ENCODE data around the gene AJM1.
A peak's percentile ranks its signal among the peaks of the same experiment; 100 is the strongest.

AJM1 gene

DNA sequence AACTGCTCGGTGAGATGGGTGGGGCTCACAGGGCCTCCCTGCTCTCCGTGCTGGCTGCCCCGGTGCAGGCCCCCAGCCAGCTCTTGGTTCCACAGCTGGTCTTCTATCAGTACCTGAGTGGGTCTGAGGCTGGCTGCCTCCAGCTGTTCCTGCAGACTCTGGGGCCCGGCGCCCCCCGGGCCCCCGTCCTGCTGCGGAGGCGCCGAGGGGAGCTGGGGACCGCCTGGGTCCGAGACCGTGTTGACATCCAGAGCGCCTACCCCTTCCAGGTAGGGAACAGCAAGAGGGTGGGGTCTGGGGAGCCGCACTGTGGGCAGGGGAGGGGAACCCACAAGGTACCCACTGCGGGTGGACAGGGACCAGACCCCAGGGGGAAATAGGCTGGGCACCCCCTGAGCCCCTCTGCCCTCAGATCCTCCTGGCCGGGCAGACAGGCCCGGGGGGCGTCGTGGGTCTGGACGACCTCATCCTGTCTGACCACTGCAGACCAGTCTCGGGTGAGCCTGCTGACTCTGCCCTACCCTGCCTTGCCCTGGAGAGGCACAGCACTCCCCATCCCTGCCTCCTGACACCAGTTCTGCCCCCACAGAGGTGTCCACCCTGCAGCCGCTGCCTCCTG lies 12.7 kb downstream of the AJM1 start:
- Histone ChIP-seq H3K36me3 (ENCODE audit: control insufficient read depth in 1 of 2, insufficient read depth in 2 of 2, low read depth in 1 of 2, low read length in 2 of 2) (peaks cover 0 to 80% of the 10 kb centered on the region in 2 experiments), H3K79me1 (replicated peaks; ENCODE audit: low read length, poor library complexity, severe bottlenecking) (peaks cover 28% of the 10 kb centered on the region), H3K18ac (ENCODE audit: low read depth in 1 of 2, low read length in 2 of 2) (no peak overlapping the region), H4K91ac (ENCODE audit: low read length) (no peak overlapping the region), H3K23ac (ENCODE audit: low read length in 2 of 2) (no peak overlapping the region), H2BK12ac (ENCODE audit: low read length in 2 of 2) (no peak overlapping the region), H2BK15ac (ENCODE audit: low read depth, poor library complexity, severe bottlenecking) (no peak overlapping the region), H3K4ac (ENCODE audit: low read depth in 1 of 2, low read length in 2 of 2) (no peak overlapping the region), H3K27ac (ENCODE audit: low read length, poor library complexity, severe bottlenecking) (no peak overlapping the region), H3K4me1 (ENCODE audit: control insufficient read depth, insufficient read depth, low read depth, low read length) (peaks cover 75% of the 10 kb centered on the region), H3K9ac (ENCODE audit: low read length) (no peak overlapping the region), H3K4me3 (ENCODE audit: insufficient read depth in 1 of 2, low read depth in 1 of 2, low read length in 2 of 2) (no peak overlapping the region), H3K9me3 (ENCODE audit: control insufficient read depth, low read length) (no peaks in the 10 kb centered on the region), H2BK5ac (ENCODE audit: low read depth, low read length, poor library complexity, severe bottlenecking) (no peak overlapping the region), H2AFZ (ENCODE audit: low read depth, low read length) (no peak overlapping the region), H3K4me2 (ENCODE audit: low read length, poor library complexity, severe bottlenecking) (no peak overlapping the region), H2AK5ac (ENCODE audit: low read length, severe bottlenecking) (no peak overlapping the region), H2BK120ac (ENCODE audit: low read depth, low read length) (no peak overlapping the region), H4K8ac (ENCODE audit: low read length) (no peak overlapping the region), H3K27me3 (ENCODE audit: control insufficient read depth in 1 of 2, insufficient read depth in 1 of 2, low read length in 2 of 2) (no peaks in the 10 kb centered on the region), H3K14ac (ENCODE audit: low read length in 2 of 2) (no peak overlapping the region)
- 88% methylated on average over 23 of the region's 23 CpGs for WGBS
- DNase-seq = no peak

DNA sequence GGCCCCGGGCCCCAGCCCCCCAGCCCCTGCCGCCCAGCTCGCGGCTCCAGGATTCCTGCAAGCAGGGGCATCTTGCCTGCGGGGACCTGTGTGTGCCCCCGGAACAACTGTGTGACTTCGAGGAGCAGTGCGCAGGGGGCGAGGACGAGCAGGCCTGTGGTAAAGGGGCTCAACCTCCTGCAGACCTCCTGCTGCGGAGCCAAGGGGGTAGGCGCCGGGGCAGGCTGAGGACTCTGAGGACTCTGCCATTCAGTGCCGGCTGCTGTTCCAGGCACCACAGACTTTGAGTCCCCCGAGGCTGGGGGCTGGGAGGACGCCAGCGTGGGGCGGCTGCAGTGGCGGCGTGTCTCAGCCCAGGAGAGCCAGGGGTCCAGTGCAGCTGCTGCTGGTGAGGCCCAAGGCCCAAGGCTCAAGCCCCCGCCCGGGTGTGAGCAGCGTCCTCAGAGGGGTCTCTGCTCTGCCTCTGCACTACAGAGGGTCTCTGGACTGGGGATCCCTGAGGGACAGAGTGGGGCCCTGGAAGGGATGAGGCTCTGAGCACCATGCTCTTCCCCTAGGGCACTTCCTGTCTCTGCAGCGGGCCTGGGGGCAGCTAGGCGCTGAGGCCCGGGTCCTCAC lies 13.3 kb downstream of the AJM1 start:
- 92% methylated on average over 26 of the region's 26 CpGs for WGBS
- Histone ChIP-seq H3K9ac (ENCODE audit: low read length) (no peak overlapping the region), H4K8ac (ENCODE audit: low read length) (no peak overlapping the region), H3K36me3 (ENCODE audit: control insufficient read depth in 1 of 2, insufficient read depth in 2 of 2, low read depth in 1 of 2, low read length in 2 of 2) (peaks cover 3 to 80% of the 10 kb centered on the region in 2 experiments), H3K79me1 (replicated peaks; ENCODE audit: low read length, poor library complexity, severe bottlenecking) (peaks cover 25% of the 10 kb centered on the region), H3K14ac (ENCODE audit: low read length in 2 of 2) (no peak overlapping the region), H2AK5ac (ENCODE audit: low read length, severe bottlenecking) (no peak overlapping the region), H3K4ac (ENCODE audit: low read depth in 1 of 2, low read length in 2 of 2) (no peak overlapping the region), H4K91ac (ENCODE audit: low read length) (no peak overlapping the region), H3K4me3 (ENCODE audit: insufficient read depth in 1 of 2, low read depth in 1 of 2, low read length in 2 of 2) (no peak overlapping the region), H3K27ac (ENCODE audit: low read length, poor library complexity, severe bottlenecking) (no peak overlapping the region), H2BK15ac (ENCODE audit: low read depth, poor library complexity, severe bottlenecking) (no peak overlapping the region), H2BK12ac (ENCODE audit: low read length in 2 of 2) (no peak overlapping the region), H3K9me3 (ENCODE audit: control insufficient read depth, low read length) (no peaks in the 10 kb centered on the region), H2BK120ac (ENCODE audit: low read depth, low read length) (no peak overlapping the region), H3K27me3 (ENCODE audit: control insufficient read depth in 1 of 2, insufficient read depth in 1 of 2, low read length in 2 of 2) (no peaks in the 10 kb centered on the region), H3K4me1 (ENCODE audit: control insufficient read depth, insufficient read depth, low read depth, low read length) (peaks cover 69% of the 10 kb centered on the region), H2BK5ac (ENCODE audit: low read depth, low read length, poor library complexity, severe bottlenecking) (no peak overlapping the region), H3K4me2 (ENCODE audit: low read length, poor library complexity, severe bottlenecking) (no peak overlapping the region), H2AFZ (ENCODE audit: low read depth, low read length) (no peak overlapping the region), H3K23ac (ENCODE audit: low read length in 2 of 2) (no peak overlapping the region), H3K18ac (ENCODE audit: low read depth in 1 of 2, low read length in 2 of 2) (no peak overlapping the region)
- DNase-seq = no peak

DNA sequence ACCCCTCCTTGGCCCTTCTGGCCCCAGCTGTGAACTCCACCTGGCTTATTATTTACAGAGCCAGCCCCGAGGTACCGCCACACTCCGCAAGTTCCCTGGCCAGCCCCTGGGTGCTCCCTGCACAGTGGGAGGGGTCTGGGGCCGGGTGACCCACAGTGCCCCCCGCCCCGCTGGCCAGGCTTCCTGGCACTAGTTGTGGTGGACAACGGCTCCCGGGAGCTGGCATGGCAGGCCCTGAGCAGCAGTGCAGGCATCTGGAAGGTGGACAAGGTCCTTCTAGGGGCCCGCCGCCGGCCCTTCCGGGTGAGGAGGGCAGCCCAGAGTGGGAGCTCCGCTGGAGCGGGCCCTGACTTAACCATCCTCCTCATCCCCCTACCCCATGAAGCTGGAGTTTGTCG lies 13.8 kb downstream of the AJM1 start:
- H2BK15ac ChIP-seq (ENCODE audit: low read depth, poor library complexity, severe bottlenecking) = no peak overlapping the region
- no peak overlapping the region for H4K91ac ChIP-seq (ENCODE audit: low read length)
- no peak overlapping the region for H3K14ac ChIP-seq (ENCODE audit: low read length in 2 of 2)
- H3K23ac ChIP-seq (ENCODE audit: low read length in 2 of 2) = no peak overlapping the region
- peak overlapping the region; percentile 33 for H2AK5ac ChIP-seq (ENCODE audit: low read length, severe bottlenecking)
- H4K8ac ChIP-seq (ENCODE audit: low read length) = no peak overlapping the region
- peaks cover 8 to 80% of the 10 kb centered on the region in 2 experiments for H3K36me3 ChIP-seq (ENCODE audit: control insufficient read depth in 1 of 2, insufficient read depth in 2 of 2, low read depth in 1 of 2, low read length in 2 of 2)
- H3K9me3 ChIP-seq (ENCODE audit: control insufficient read depth, low read length) = no peaks in the 10 kb centered on the region
- H3K27me3 ChIP-seq (ENCODE audit: control insufficient read depth in 1 of 2, insufficient read depth in 1 of 2, low read length in 2 of 2) = no peaks in the 10 kb centered on the region
- H3K18ac ChIP-seq (ENCODE audit: low read depth in 1 of 2, low read length in 2 of 2) = no peak overlapping the region
- no peak for DNase-seq
- H3K27ac ChIP-seq (ENCODE audit: low read length, poor library complexity, severe bottlenecking) = no peak overlapping the region
- no peak overlapping the region for H2BK12ac ChIP-seq (ENCODE audit: low read length in 2 of 2)
- H3K4me2 ChIP-seq (ENCODE audit: low read length, poor library complexity, severe bottlenecking) = no peak overlapping the region
- H3K4me3 ChIP-seq (ENCODE audit: insufficient read depth in 1 of 2, low read depth in 1 of 2, low read length in 2 of 2) = no peak overlapping the region
- no peak overlapping the region for H2BK5ac ChIP-seq (ENCODE audit: low read depth, low read length, poor library complexity, severe bottlenecking)
- 93% methylated on average over 15 of the region's 15 CpGs for WGBS
- no peak overlapping the region for H3K4ac ChIP-seq (ENCODE audit: low read depth in 1 of 2, low read length in 2 of 2)
- H2AFZ ChIP-seq (ENCODE audit: low read depth, low read length) = no peak overlapping the region
- peaks cover 22% of the 10 kb centered on the region for H3K79me1 ChIP-seq (replicated peaks; ENCODE audit: low read length, poor library complexity, severe bottlenecking)
- no peak overlapping the region for H3K9ac ChIP-seq (ENCODE audit: low read length)
- H3K4me1 ChIP-seq (ENCODE audit: control insufficient read depth, insufficient read depth, low read depth, low read length) = peaks cover 65% of the 10 kb centered on the region
- no peak overlapping the region for H2BK120ac ChIP-seq (ENCODE audit: low read depth, low read length)

DNA sequence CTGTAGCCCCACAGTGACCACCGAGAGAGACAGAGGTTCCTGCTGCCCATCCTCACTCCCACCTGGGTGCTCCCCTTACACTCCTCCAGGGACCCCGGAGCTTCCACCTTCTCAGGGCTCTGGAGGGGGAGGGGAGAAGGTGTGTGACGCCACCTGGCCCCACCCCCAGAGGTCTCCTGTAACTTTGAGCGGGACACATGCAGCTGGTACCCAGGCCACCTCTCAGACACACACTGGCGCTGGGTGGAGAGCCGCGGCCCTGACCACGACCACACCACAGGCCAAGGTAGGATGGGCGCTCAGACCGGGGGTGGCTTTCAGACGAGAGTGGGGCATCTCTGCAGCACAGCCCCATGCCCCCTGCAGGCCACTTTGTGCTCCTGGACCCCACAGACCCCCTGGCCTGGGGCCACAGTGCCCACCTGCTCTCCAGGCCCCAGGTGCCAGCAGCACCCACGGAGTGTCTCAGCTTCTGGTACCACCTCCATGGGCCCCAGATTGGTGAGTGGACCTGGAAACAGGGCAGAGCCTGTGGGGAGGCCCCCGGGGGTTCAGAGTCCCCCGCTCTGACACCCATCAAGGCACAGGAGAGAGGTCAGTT lies 14.4 kb downstream of the AJM1 start:
- Histone ChIP-seq H3K9me3 (ENCODE audit: control insufficient read depth, low read length) (no peaks in the 10 kb centered on the region), H2BK12ac (ENCODE audit: low read length in 2 of 2) (no peak overlapping the region), H3K23ac (ENCODE audit: low read length in 2 of 2) (no peak overlapping the region), H2BK120ac (ENCODE audit: low read depth, low read length) (no peak overlapping the region), H2AK5ac (ENCODE audit: low read length, severe bottlenecking) (peak overlapping the region; percentile 33), H3K4me3 (ENCODE audit: insufficient read depth in 1 of 2, low read depth in 1 of 2, low read length in 2 of 2) (no peak overlapping the region), H3K27me3 (ENCODE audit: control insufficient read depth in 1 of 2, insufficient read depth in 1 of 2, low read length in 2 of 2) (no peaks in the 10 kb centered on the region), H3K4me2 (ENCODE audit: low read length, poor library complexity, severe bottlenecking) (no peak overlapping the region), H3K18ac (ENCODE audit: low read depth in 1 of 2, low read length in 2 of 2) (no peak overlapping the region), H3K9ac (ENCODE audit: low read length) (no peak overlapping the region), H2BK5ac (ENCODE audit: low read depth, low read length, poor library complexity, severe bottlenecking) (no peak overlapping the region), H2BK15ac (ENCODE audit: low read depth, poor library complexity, severe bottlenecking) (no peak overlapping the region), H3K79me1 (replicated peaks; ENCODE audit: low read length, poor library complexity, severe bottlenecking) (peaks cover 20% of the 10 kb centered on the region), H4K91ac (ENCODE audit: low read length) (no peak overlapping the region), H3K27ac (ENCODE audit: low read length, poor library complexity, severe bottlenecking) (no peak overlapping the region), H3K4me1 (ENCODE audit: control insufficient read depth, insufficient read depth, low read depth, low read length) (peaks cover 59% of the 10 kb centered on the region), H2AFZ (ENCODE audit: low read depth, low read length) (no peak overlapping the region), H3K4ac (ENCODE audit: low read depth in 1 of 2, low read length in 2 of 2) (no peak overlapping the region), H3K14ac (ENCODE audit: low read length in 2 of 2) (no peak overlapping the region), H3K36me3 (ENCODE audit: control insufficient read depth in 1 of 2, insufficient read depth in 2 of 2, low read depth in 1 of 2, low read length in 2 of 2) (peaks cover 14 to 80% of the 10 kb centered on the region in 2 experiments), H4K8ac (ENCODE audit: low read length) (peak overlapping the region; percentile 40)
- DNase-seq = no peak
- WGBS = 89% methylated on average over 12 of the region's 14 CpGs

All from mesenchymal stem cell (in vitro differentiated cells and primary cell).